Non-pigmented ciliary epithelial cell (primary cell): ENCODE measurements around the gene DIAPH2.

Source experiments
- DNase-seq: peaks from one replicate; pipeline ENCODE4 v3.0.0-alpha.2; 2010; ENCODE audit warnings: low read depth

The DIAPH2 gene

DNA sequence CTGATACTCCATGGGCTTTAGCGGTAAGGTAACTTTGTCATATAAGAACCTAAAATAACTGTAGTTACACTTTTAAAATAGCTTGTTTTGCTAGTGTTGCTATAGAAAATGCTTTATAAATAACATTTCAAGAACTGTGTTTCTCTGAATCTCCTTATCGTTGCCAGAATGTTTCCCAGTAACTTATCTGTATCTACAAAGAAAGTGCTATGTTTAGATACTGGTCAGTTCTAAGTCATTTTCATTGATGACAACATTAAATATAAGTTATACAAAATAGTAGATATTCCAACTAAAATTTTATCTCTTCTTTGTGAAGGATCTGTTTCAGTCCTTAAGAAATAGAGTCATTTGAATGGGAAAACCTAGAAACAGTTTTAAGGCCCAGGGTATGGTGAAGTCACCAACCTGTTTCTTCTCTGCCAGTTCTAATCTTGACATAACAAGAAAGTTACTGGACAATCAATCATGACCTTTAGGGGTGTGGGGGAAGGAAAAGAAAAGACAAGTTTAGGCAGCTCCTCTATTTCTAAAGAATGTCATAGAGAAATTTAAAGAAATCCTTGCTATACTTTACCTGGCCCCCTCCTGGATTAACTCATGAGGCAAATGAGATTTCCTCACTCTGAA is 625.0 kb downstream of the DIAPH2 start:
- DNase-seq: no peak

DNA sequence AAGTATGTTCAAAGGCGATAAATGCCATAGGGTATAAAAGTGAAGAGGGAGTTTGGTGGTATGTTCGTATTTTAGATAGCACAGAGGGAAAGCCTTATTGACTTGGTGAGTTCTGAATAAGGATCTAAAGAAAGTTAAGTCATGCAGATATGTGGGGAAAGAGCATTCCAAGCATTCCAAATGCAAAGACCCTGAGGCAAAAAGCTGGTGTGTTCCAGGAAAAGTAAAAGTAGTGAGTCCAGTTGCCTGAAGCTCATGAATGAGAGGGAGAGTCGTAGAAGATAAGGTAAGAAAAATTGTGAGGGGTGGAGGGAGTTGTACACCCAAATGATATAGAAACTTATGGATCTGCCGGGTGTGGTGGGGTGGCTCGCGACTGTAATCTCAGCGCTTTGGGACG is 625.7 kb downstream of the DIAPH2 start:
- DNase-seq: no peak

DNA sequence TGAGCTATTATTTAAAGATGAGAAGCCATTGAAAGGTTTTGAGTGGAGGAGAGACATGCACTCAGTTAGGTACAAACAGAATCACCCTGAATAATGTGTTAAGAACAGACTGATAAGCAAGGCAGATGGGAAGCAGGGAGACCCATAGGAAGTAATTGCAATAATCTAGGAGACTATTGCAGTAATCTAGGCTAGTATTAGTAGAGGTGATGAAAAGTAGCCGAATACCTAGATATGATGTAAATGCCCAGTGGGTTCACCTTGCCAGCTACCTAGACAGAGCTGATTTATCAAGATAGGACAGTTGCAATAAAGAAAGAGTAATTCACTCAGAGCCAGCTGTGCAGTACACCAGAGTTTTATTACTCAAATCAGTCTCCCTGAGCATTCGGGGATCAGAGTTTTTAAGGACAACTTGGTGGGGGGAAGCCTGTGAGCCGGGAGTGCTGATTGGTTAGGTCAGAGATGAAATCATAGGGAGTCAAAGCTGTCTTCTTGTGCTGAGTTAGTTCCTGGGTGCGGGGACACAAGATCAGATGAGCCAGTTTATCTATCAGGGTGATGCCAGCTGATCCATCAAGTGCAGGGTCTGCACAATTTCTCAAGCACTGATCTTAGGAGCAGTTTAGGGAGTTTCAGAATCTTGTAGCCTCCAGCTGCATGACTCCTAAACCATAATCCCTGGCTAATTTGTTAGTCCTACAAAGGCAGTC is 626.6 kb downstream of the DIAPH2 start:
- no peak for DNase-seq

GRCh38 chrX:97314345-97314744 is 629.7 kb downstream of the DIAPH2 start:
- no peak for DNase-seq

DNA sequence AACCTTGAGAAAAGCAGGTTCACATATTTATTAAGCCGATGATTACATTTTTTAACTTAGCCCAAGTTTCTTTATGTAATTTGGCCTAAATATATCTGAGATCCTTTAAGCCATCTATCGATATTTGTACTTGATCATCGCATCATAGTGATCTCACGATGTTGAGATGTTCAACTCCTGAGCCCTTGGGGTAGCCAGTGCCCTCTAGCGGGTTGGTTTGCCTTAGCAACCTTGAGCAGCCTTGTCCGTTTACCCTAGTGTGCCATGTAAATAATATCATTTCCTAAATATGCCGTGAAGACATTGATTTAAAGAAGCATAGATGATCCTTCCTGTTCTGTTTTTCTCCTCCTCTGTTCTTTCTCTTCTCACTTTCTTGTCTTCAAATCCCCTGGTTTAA is 631.3 kb downstream of the DIAPH2 start:
- DNase-seq: no peak

GRCh38 chrX:97320305-97320704 is 635.7 kb downstream of the DIAPH2 start:
- DNase-seq: no peak

DNA sequence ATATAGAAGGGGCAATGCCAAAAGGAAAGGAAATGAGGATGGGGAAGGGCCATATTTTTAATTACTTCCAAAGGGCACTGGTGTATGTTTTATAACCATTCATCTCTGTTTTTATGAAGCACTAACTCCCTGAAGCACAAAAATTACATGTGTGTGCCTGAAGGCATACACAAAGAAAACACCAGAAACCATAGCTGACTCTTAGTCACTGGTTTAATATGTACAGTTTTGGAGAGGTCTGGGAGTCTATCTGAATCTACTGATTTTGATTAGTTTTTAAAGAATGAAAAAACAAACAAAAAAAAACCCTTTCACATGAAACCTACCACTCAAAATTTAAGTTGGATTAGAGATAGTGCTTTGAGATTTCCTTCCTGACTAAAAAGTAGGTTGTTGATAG is 637.8 kb downstream of the DIAPH2 start:
- no peak for DNase-seq

GRCh38 chrX:97326456-97326855 is 641.8 kb downstream of the DIAPH2 start:
- DNase-seq: no peak

DNA sequence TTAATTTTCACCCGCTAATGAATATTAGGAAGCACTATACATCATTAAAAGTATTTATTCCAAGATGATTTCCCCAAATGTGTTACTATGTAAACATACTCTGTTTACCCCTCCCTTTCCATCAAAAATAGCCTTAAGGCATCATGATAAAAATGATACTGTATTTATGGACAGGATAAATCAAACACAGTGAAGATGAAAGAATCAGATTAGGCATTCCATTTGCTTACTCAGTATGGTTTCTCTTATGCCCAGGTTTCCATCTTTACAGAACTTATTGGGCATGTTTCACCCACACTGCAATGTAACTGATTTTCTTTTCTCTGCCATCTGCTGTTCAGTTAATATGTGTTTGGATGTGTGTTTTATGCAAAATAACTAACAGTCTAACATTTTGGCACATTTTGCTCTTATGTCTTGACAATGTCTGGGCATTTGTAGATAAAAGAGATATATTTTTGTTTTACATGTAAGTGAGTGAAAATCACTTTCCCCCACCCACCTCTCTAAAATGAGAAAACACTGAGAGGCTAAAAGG is 644.3 kb downstream of the DIAPH2 start:
- no peak for DNase-seq

DNA sequence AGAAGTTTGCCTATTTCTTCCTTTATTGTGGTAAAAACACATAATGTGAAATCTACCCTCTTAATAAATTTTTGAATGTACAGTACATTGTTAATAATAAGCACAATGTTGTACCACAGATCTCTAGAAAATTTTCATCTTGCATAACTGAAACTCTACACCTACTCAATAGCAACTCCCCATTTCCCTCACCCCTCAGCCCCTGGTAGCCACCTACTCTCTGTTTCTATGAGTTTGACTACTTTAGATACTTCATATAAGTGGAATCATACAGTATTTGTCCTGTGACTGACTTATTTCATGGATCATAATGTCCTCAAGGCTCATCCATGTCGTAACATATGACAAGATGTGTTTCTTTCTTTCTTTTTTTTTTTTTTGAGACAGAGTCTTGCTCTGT is 645.5 kb downstream of the DIAPH2 start:
- no peak for DNase-seq

GRCh38 chrX:97332963-97333362 is 648.3 kb downstream of the DIAPH2 start:
- DNase-seq: no peak

DNA sequence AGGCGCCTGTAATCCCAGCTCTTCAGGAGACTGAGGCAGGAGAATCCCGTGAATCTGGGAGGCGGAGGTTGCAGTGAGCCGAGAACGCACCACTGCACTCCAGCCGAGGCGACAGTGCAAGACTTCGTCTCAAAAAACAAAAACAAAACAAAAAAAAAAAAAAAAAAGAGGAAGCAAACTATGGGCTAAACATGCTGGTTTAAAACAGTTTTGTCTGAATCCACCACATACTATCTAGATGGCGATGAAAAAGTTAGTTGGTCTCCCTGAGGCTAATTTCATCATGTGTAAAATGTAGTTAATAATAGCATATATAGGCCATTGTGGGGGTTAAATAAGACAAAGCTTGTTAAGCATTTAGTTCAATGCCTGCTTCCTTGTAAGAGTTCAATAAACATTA is 650.2 kb downstream of the DIAPH2 start:
- no peak for DNase-seq

DNA sequence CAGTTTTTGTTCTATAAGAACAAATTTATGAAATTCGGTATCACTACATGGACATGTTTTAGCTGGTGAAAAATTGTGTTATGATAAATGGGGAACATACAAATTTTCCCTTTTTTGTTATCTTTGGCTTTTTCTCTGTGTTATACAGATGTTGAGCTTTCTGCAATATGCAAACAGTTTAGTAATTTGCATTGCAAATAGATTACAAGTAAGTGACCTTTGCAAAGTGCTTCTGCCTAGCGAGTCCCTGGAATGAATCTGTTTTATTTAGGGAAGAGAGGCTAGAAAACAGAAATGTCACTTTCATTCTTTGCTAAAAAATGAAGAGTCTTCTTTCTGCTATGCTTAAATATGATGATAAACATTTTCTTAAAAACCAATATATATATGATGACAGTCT is 660.1 kb downstream of the DIAPH2 start:
- no peak for DNase-seq

DNA sequence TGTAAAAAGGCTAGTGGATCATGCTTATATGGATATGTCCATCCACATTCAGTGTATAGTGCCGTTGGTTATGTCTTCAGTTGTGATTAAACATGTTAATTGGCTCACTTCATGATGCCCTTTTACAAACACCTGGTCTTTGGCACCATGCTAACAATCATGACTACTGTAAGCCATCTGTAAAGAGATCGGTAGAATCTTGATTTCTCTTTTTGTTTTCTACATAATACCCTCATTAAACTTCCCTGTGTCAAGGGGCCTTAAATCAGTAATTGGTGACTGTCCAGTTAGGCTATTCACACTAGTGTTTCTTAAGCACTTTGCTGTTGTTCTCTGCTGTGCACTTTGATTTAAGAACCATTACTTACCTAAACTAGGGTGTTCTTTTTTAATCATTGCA is 674.3 kb downstream of the DIAPH2 start:
- no peak for DNase-seq

DNA sequence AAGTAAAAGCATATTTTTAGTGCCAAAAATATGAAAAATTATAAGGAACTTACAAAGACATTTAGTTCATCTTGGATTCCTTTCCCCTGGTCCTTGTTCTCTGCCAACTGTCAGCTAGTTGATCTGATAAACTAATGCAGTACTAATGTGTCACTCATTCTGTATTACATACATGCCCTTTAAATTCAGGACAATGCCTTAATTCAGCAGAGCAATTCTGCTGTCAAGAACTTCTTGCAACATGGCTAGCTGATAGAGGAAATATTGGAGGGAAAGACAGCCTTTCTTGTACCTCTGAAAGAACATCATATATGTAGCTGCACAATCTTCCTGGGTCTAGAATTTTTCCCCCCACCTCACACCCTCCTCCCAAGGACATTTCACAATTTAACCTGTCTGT is 679.2 kb downstream of the DIAPH2 start:
- no peak for DNase-seq

GRCh38 chrX:97366237-97366636 is 681.6 kb downstream of the DIAPH2 start:
- DNase-seq: no peak

GRCh38 chrX:97367125-97367524 is 682.5 kb downstream of the DIAPH2 start:
- no peak for DNase-seq

DNA sequence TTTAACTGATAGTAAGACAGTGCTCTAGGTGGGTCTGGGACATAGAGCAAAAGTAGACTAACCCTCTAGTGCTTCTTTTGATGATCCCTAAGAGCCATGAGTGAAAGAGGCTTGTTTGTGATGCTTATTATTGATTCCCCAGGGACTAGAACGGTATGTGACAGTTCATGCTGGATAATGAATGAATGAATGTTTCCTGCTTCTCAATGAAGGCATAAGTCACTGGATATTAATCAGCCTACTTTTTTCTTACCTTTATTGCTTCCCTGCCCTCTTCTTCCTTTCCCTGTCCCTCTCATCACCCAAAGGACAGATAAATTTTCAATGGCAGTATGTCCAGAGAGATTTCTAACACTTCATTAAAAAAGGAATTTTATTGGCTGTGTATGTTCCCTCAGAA is 685.3 kb downstream of the DIAPH2 start:
- no peak for DNase-seq

- DNase-seq: no peak
Measured at GRCh38 chrX:97372001-97372766, 687.5 kb downstream of the DIAPH2 start.

DNA sequence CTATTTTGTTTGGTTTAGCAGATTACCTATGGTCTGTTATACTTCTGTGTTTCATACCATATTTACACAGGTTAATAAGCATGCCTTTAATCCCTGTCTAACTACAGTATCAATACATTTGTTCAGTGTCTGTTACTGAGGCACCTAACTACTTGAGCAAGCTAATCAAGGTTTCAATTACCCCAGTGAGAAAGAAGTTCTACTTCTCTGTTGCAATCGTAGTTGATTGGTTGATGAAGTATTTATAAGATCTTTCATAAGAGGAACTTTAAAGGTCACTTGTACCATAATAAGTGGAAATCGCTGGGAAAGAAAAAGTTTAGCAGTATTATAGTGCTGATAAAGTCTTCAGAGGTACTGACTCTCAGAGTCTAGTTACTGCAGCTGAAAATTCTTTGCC is 689.6 kb downstream of the DIAPH2 start:
- DNase-seq: no peak

GRCh38 chrX:97380200-97380599 is 695.6 kb downstream of the DIAPH2 start:
- DNase-seq: no peak

- DNase-seq: no peak
Measured at GRCh38 chrX:97384685-97385084, 700.0 kb downstream of the DIAPH2 start.

DNA sequence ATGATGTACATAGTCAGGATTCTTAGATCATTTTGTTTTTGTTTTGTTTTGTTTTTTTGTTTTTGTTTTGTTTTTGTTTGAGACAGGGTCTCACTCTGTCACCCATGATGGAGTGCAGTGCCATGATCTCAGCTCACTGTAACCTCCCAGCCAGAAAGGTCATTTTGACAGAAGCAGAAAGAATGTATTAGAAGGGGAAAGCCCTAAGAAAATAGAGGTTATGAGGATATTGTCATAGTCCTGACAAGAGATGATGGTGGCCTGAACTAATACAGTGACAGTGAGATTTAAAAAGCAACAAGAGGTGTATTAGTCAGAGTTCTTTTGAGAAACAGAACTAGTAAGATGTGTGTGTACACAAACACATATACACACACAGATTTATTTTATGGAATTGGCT is 702.4 kb downstream of the DIAPH2 start:
- no peak for DNase-seq
